Activated CD4-positive, alpha-beta memory T cell treated with anti-CD3 and anti-CD28 coated beads for 36 hours (primary cell): ENCODE data around the gene WDR6. TPM values are rescaled to one million over a fixed set of nuclear protein-coding genes. Genes with fewer than 3 reads are reported as not detected.
"Not testable (repeated sequence)": the region's sequence is repeated elsewhere in the genome, so short reads cannot be mapped to it uniquely, and the experiment has no call there.

Source experiments
- CTCF ChIA-PET: fragments of 350-600 bp; sonication (Branson Sonifier 250); formaldehyde crosslinking; loops from one replicate; lab custom pipeline; 2021; ENCODE audit warnings: antibody characterized with exemption, inconsistent platforms; lab: Charles Lee
- POLR2A ChIA-PET: fragments of 350-600 bp; sonication (Branson Sonifier 250); formaldehyde crosslinking; loops from one replicate; lab custom pipeline; 2021; ENCODE audit warnings: antibody characterized with exemption; lab: Charles Lee
- DNase-seq: peaks from one replicate; pipeline ENCODE4 v3.0.0-alpha.2; 2020
- H3K27ac Mint-ChIP-seq: one replicate; pipeline ENCODE4 v1.8.0; 2021; ENCODE audit warnings: mixed read lengths
- H3K27me3 Mint-ChIP-seq: one replicate; pipeline ENCODE4 v1.8.0; 2021; ENCODE audit warnings: mixed read lengths
- H3K36me3 Mint-ChIP-seq: one replicate; pipeline ENCODE4 v1.8.0; 2021; ENCODE audit warnings: mixed read lengths
- H3K4me1 Mint-ChIP-seq: one replicate; pipeline ENCODE4 v1.8.0; 2021; ENCODE audit warnings: low read depth, mixed read lengths
- H3K4me3 Mint-ChIP-seq: one replicate; pipeline ENCODE4 v1.8.0; 2021; ENCODE audit warnings: mild to moderate bottlenecking, mixed read lengths
- H3K9me3 Mint-ChIP-seq: one replicate; pipeline ENCODE4 v1.8.0; 2021; ENCODE audit warnings: mixed read lengths
- intact Hi-C: fragments of 100-400 bp; cut with micrococcal nuclease; formaldehyde crosslinking; loops from one replicate; pipeline ENCODE4 v1.15.1; 2023
- total RNA-seq, 2 experiments: library from RNA; stranded (reverse); gene quantifications; one replicate each; pipeline ENCODE4 v1.2.3, GENCODE V29; 2021

The WDR6 gene
- total RNA-seq, 2 experiments from 2014 or later, result 139 to 144 TPM

GRCh38 chr3:49007771-49008528 is 759 bp downstream of the WDR6 start:
- peaks cover 22% of the 10 kb centered on the region for H3K36me3 Mint-ChIP-seq
- peak overlapping the region; percentile 98 for H3K27ac Mint-ChIP-seq
- ChIA-PET POLR2A (interaction anchor here (1.0 to 7.8 kb wide), 9 partner anchors 12 to 404 kb away, joined by 3 to 135 read pairs (median 13); partner anchors contain the start of genes ARIH2, DALRD3, IMPDH2 and NDUFAF3), CTCF (interaction anchor here (0.6 to 4.7 kb wide), 12 partner anchors 9 to 398 kb away, joined by 3 to 65 read pairs (median 11); partner anchors contain the start of genes DALRD3, NDUFAF3, P4HTM and QRICH1)
- no peaks in the 10 kb centered on the region for H3K27me3 Mint-ChIP-seq
- peak; percentile 92 for DNase-seq
- H3K4me1 Mint-ChIP-seq, result peaks cover 21% of the 10 kb centered on the region
- no peaks in the 10 kb centered on the region for H3K9me3 Mint-ChIP-seq
- intact Hi-C loops, result loop anchor here (1.0 to 5.0 kb wide), 5 partner anchors 13 to 451 kb away; partner anchors contain the start of genes ARIH2 and PFKFB4
- peak overlapping the region; percentile 95 for H3K4me3 Mint-ChIP-seq

- ChIA-PET POLR2A (interaction anchor here (2.7 to 7.8 kb wide), 2 partner anchors 11 to 18 kb away, joined by 46 to 135 read pairs; partner anchors contain the start of genes DALRD3, NDUFAF3 and P4HTM), CTCF (interaction anchor here (0.6 to 4.7 kb wide), 7 partner anchors 8 to 397 kb away, joined by 3 to 65 read pairs (median 19); partner anchors contain the start of genes DALRD3, IMPDH2, NDUFAF3 and P4HTM)
- Mint-ChIP-seq H3K36me3 (peaks cover 22% of the 10 kb centered on the region), H3K27ac (peak overlapping the region; percentile 98), H3K4me1 (peaks cover 24% of the 10 kb centered on the region), H3K4me3 (peak overlapping the region; percentile 95)
- H3K9me3 Mint-ChIP-seq, H3K27me3 Mint-ChIP-seq, DNase-seq: not testable (repeated sequence)
- intact Hi-C loops, result loop anchor here (5.0 kb wide), 1 partner anchor 91 kb away; the partner anchor contains the start of gene ARIH2
Observed at GRCh38 chr3:49008627-49009026, 1.4 kb downstream of the WDR6 start.

GRCh38 chr3:49009396-49009795 is 2.2 kb downstream of the WDR6 start:
- ChIA-PET POLR2A (interaction anchor here (7.8 kb wide), 1 partner anchor 11 kb away, joined by 135 read pairs; the partner anchor contains the start of genes DALRD3 and NDUFAF3), CTCF (interaction anchor here (1.0 to 4.7 kb wide), 5 partner anchors 8 to 84 kb away, joined by 3 to 65 read pairs (median 24); partner anchors contain the start of genes DALRD3, IMPDH2, NDUFAF3 and QRICH1)
- peak overlapping the region; percentile 57 for H3K27ac Mint-ChIP-seq
- peaks cover 22% of the 10 kb centered on the region for H3K36me3 Mint-ChIP-seq
- peaks cover 24% of the 10 kb centered on the region for H3K4me1 Mint-ChIP-seq
- H3K4me3 Mint-ChIP-seq, result peak overlapping the region; percentile 37
- no peaks in the 10 kb centered on the region for H3K27me3 Mint-ChIP-seq
- no peak for DNase-seq
- intact Hi-C loops, result loop anchor here (5.0 kb wide), 1 partner anchor 92 kb away; the partner anchor contains the start of gene ARIH2
- no peaks in the 10 kb centered on the region for H3K9me3 Mint-ChIP-seq

DNA sequence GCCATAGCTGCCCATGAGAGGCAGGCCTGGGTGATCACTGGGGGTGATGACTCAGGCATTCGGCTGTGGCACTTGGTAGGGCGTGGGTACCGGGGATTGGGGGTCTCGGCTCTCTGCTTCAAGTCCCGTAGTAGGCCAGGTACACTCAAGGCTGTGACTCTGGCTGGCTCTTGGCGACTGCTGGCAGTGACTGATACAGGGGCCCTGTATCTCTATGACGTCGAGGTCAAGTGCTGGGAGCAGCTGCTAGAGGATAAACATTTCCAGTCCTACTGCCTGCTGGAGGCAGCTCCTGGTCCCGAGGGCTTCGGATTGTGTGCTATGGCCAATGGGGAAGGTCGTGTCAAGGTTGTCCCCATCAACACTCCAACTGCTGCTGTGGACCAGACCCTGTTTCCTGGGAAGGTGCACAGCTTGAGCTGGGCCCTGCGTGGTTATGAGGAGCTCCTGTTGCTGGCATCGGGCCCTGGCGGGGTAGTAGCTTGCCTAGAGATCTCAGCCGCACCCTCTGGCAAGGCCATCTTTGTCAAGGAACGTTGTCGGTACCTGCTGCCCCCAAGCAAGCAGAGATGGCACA is 5.3 kb downstream of the WDR6 start:
- no peak for DNase-seq
- H3K4me1 Mint-ChIP-seq, result peaks cover 29% of the 10 kb centered on the region
- no peak overlapping the region for H3K27ac Mint-ChIP-seq
- no peak overlapping the region for H3K4me3 Mint-ChIP-seq
- intact Hi-C loops, result no loop called here
- no peaks in the 10 kb centered on the region for H3K9me3 Mint-ChIP-seq
- ChIA-PET CTCF (interaction anchor here (1.4 to 3.4 kb wide), 4 partner anchors 9 to 25 kb away, joined by 4 to 22 read pairs (median 8); partner anchors contain the start of gene NDUFAF3), POLR2A (interaction anchor here (0.6 to 7.8 kb wide), 3 partner anchors 7 to 120 kb away, joined by 3 to 135 read pairs (median 5); partner anchors contain the start of genes DALRD3 and NDUFAF3)
- H3K36me3 Mint-ChIP-seq, result peaks cover 32% of the 10 kb centered on the region
- H3K27me3 Mint-ChIP-seq, result no peaks in the 10 kb centered on the region

- Mint-ChIP-seq H3K27ac (no peak overlapping the region), H3K27me3 (no peaks in the 10 kb centered on the region), H3K9me3 (no peaks in the 10 kb centered on the region), H3K4me3 (no peak overlapping the region), H3K4me1 (peaks cover 25% of the 10 kb centered on the region), H3K36me3 (peaks cover 28% of the 10 kb centered on the region)
- POLR2A ChIA-PET, result interaction anchor here (7.8 kb wide), 1 partner anchor 7 kb away, joined by 135 read pairs; the partner anchor contains the start of genes DALRD3 and NDUFAF3
- DNase-seq, result no peak
- intact Hi-C loops, result no loop called here
- CTCF ChIA-PET, result interaction anchor here (1.4 to 3.4 kb wide), 4 partner anchors 8 to 25 kb away, joined by 4 to 32 read pairs (median 14); partner anchors contain the start of genes NDUFAF3 and P4HTM
Observed at GRCh38 chr3:49013113-49013737, 6.0 kb downstream of the WDR6 start.

GRCh38 chr3:49013738-49014660 is 6.8 kb downstream of the WDR6 start:
- peak; percentile 64 for DNase-seq
- H3K4me3 Mint-ChIP-seq, result no peak overlapping the region
- H3K4me1 Mint-ChIP-seq, result peaks cover 23% of the 10 kb centered on the region
- H3K27ac Mint-ChIP-seq, result no peak overlapping the region
- intact Hi-C loops, result no loop called here
- H3K36me3 Mint-ChIP-seq, result peaks cover 25% of the 10 kb centered on the region
- H3K9me3 Mint-ChIP-seq, result no peaks in the 10 kb centered on the region
- CTCF ChIA-PET, result interaction anchor here (1.1 to 3.4 kb wide), 5 partner anchors 7 to 357 kb away, joined by 3 to 32 read pairs (median 7); partner anchors contain the start of genes NDUFAF3 and P4HTM
- no peaks in the 10 kb centered on the region for H3K27me3 Mint-ChIP-seq
- POLR2A ChIA-PET, result interaction anchor here (1.2 kb wide), 1 partner anchor 24 kb away, joined by 4 read pairs; no protein-coding TSS in a partner anchor

- intact Hi-C loops, result no loop called here
- peak overlapping the region; percentile 9 for H3K27ac Mint-ChIP-seq
- DNase-seq, result no peak
- peaks cover 27% of the 10 kb centered on the region for H3K4me1 Mint-ChIP-seq
- CTCF ChIA-PET, result interaction anchor here (1.7 to 3.8 kb wide), 4 partner anchors 7 to 27 kb away, joined by 3 to 32 read pairs (median 27); partner anchors contain the start of genes P4HTM and WDR6
- no peak overlapping the region for H3K4me3 Mint-ChIP-seq
- no peaks in the 10 kb centered on the region for H3K27me3 Mint-ChIP-seq
- POLR2A ChIA-PET, result interaction anchor here (1.2 to 9.7 kb wide), 2 partner anchors 6 to 25 kb away, joined by 4 to 135 read pairs; partner anchors contain the start of gene WDR6
- H3K36me3 Mint-ChIP-seq, result peaks cover 22% of the 10 kb centered on the region
- no peaks in the 10 kb centered on the region for H3K9me3 Mint-ChIP-seq
Observed at GRCh38 chr3:49015072-49015471, 7.9 kb downstream of the WDR6 start.

DNA sequence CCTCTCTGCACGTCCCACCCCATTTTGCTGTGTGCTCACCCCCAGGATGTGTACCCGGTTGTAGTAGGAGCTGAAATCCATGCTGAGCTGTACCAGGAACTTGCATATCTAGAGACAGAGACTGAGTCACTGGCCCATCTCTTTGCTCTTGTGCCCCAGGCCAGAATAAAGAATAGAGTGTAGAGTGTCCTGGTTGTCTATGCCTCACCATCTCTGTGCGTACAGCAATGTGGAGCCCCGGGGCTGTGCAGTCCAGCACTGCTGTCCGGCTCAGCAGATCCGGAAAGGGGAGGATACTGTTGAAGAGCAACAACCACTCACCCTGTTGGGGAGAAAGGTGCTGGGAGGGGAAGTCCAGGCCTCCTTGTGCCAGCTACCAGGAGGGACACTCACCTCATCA is 8.6 kb downstream of the WDR6 start:
- peaks cover 29% of the 10 kb centered on the region for H3K4me1 Mint-ChIP-seq
- H3K27ac Mint-ChIP-seq, result no peak overlapping the region
- CTCF ChIA-PET, result interaction anchor here (0.6 to 3.8 kb wide), 4 partner anchors 8 to 188 kb away, joined by 3 to 30 read pairs (median 14); partner anchors contain the start of genes P4HTM and WDR6
- DNase-seq, result no peak
- H3K9me3 Mint-ChIP-seq, result no peaks in the 10 kb centered on the region
- peaks cover 22% of the 10 kb centered on the region for H3K36me3 Mint-ChIP-seq
- H3K27me3 Mint-ChIP-seq, result no peaks in the 10 kb centered on the region
- intact Hi-C loops, result no loop called here
- POLR2A ChIA-PET, result interaction anchor here (9.7 kb wide), 1 partner anchor 6 kb away, joined by 135 read pairs; the partner anchor contains the start of gene WDR6
- no peak overlapping the region for H3K4me3 Mint-ChIP-seq

GRCh38 chr3:49016414-49017228 is 9.4 kb downstream of the WDR6 start:
- H3K4me1 Mint-ChIP-seq, result peaks cover 29% of the 10 kb centered on the region
- no peaks in the 10 kb centered on the region for H3K27me3 Mint-ChIP-seq
- H3K4me3 Mint-ChIP-seq, result no peak overlapping the region
- no peak for DNase-seq
- intact Hi-C loops, result no loop called here
- H3K27ac Mint-ChIP-seq, result peak overlapping the region; percentile 11
- CTCF ChIA-PET, result interaction anchor here (1.1 to 3.8 kb wide), 4 partner anchors 9 to 27 kb away, joined by 3 to 30 read pairs (median 14); partner anchors contain the start of genes P4HTM and WDR6
- H3K9me3 Mint-ChIP-seq, result no peaks in the 10 kb centered on the region
- peaks cover 21% of the 10 kb centered on the region for H3K36me3 Mint-ChIP-seq
- POLR2A ChIA-PET, result interaction anchor here (0.6 to 9.7 kb wide), 3 partner anchors 7 to 77 kb away, joined by 4 to 135 read pairs (median 5); partner anchors contain the start of genes QRICH1 and WDR6
